WI38 (cell line): Measurements from ENCODE around the gene LCAT.

Experiments
- H3K4me3 ChIP-seq: 2 replicates; pipeline ENCODE4 v1.5.1; 2011; ENCODE audit warnings: low read depth, mild to moderate bottlenecking, control low read depth, low read length
- TF ChIP-seq, protein P1 (sequence below): IDR thresholded peaks from 2 replicates; pipeline ENCODE4 v1.5.1; 2012; ENCODE audit warnings: low read depth, mild to moderate bottlenecking, control low read depth, low read length

LCAT gene, protein sequence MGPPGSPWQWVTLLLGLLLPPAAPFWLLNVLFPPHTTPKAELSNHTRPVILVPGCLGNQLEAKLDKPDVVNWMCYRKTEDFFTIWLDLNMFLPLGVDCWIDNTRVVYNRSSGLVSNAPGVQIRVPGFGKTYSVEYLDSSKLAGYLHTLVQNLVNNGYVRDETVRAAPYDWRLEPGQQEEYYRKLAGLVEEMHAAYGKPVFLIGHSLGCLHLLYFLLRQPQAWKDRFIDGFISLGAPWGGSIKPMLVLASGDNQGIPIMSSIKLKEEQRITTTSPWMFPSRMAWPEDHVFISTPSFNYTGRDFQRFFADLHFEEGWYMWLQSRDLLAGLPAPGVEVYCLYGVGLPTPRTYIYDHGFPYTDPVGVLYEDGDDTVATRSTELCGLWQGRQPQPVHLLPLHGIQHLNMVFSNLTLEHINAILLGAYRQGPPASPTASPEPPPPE

DNA sequence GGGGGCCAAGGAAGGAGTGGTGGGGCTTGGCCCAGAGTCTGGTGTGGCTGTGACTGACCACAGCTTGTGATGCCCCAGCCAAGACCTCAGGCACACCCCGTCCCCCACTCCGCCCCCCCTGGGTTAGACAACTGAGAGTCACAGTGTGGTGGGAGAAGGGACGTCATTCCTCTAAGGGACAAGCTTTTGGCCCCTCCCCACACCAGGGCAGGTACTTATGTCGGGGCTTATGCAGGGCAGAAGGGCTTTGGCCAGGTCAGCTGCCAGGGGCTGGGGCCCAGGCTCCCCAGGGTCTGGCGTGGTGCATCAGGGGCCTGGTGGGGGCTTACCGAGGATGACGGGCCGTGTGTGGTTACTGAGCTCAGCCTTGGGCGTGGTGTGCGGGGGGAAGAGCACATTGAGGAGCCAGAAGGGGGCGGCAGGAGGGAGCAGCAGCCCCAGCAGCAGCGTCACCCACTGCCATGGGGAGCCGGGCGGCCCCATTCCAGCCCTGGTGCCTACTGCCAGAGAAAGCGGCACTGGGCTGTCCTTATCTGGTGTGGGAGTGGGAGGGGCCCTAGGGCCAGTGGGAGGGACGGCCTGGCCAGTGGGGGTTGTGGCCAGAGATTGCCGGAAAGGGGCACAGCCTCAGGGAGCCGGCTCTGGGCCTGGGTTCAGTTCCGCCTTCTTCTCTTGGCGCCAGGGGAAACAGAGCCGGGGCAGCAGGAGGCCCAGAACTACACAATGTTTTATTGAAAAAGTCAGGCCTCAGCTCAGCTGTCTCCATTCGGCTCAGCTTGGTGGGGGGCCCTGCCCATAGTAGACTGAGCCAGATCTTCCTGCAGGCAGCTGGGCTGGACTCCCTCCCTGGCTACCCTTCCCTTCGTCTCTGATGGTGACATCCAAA, at the start of gene LCAT:
Gene LCAT, minus strand, starts transcription at position 502 of the 886 bp plus-strand sequence. Its CDS starts 19 bp downstream, at position 483.
- TF ChIP-seq, protein P1, sequence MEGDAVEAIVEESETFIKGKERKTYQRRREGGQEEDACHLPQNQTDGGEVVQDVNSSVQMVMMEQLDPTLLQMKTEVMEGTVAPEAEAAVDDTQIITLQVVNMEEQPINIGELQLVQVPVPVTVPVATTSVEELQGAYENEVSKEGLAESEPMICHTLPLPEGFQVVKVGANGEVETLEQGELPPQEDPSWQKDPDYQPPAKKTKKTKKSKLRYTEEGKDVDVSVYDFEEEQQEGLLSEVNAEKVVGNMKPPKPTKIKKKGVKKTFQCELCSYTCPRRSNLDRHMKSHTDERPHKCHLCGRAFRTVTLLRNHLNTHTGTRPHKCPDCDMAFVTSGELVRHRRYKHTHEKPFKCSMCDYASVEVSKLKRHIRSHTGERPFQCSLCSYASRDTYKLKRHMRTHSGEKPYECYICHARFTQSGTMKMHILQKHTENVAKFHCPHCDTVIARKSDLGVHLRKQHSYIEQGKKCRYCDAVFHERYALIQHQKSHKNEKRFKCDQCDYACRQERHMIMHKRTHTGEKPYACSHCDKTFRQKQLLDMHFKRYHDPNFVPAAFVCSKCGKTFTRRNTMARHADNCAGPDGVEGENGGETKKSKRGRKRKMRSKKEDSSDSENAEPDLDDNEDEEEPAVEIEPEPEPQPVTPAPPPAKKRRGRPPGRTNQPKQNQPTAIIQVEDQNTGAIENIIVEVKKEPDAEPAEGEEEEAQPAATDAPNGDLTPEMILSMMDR, result no peak
- no peak within 1 kb of the TSS for H3K4me3 ChIP-seq

DNA sequence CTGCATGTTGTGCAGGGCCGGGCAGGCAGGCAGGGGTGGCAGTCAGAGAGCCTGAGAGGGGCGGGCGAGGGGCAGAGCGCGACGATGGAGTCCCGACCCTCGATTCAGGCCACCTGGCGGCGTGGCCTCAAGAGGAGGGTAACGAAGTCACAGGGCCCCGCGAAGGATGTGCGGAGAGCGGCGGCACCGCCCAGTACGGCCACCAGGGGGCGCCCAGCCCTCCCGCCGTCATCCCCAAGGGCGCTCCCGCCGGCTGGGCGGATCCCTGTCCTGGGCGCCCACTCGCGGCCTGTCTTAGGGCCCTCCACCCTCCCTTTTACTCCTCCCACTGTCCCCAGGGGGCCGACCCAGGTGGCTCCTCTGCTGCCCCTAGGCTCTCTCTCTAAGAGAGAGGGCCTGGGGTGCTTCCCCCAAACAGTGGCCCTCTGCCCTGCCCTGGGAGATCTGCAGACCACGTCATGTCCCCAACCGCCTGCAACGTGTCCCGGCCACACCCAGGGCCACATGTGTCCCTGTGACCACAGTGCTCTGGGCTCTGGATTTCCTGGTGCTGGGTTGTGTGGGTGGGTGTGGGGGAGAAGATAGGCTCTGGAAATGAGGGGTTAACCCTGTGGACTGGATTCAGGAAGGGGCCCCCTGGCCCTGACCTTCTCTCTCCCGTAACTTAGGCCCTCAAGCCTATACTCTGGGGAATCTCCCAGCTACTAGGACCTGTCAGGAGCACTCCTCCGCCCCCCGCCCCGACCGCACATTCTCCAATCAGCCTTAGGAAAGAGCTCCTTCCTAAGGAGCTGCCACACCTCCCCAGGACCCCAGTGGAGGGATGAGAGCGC, 49.5 kb upstream of the LCAT start:
- no peak overlapping the region for H3K4me3 ChIP-seq
- TF ChIP-seq, protein P1, result peak; percentile 82

DNA sequence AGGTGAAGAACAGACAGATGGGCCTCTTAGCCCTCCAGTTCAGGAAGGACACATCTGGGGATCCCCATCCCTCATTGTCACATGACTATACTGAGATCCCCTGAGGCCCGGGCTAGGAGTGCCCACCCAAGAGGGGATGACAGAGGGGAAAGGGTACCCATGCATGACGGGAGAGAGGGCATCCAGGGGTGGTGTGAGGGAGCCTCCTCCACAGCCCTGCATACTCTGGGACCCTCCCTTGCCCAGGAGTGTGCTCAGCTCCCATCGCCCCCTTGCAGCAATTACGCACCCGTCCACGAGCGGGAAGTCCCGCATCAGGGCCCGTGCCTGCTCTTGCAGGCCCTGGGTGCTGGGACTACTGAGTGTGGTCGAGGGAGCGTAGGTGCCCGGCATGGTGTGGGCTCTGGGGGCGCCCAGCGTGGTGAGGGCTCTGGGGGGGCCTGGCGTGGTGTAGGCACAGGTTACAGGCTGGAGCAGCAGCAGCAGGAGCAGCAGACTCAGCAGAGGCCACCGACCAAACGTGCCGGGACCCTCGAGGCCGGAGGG, 48.8 kb upstream of the LCAT start:
- no peak overlapping the region for H3K4me3 ChIP-seq
- TF ChIP-seq, protein P1, result no peak

DNA sequence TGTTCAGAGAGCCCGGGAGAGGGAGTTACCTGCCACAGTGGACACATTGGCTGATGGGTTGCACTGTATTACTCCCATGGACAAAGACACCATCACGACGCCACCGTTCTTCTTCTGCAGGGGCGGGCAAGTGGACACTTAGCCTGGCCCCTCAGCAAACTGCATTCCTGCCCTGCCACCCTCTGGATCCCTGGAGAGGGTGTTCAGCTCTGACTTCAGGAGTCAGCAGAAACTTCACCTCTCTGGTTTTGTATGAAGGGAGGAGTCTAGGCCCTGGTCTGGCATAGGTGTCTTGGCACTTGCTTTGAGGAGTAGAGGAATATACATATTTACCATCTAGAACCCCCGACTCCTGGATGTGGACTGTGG, 46.1 kb upstream of the LCAT start:
- no peak overlapping the region for H3K4me3 ChIP-seq
- TF ChIP-seq, protein P1, result no peak

DNA sequence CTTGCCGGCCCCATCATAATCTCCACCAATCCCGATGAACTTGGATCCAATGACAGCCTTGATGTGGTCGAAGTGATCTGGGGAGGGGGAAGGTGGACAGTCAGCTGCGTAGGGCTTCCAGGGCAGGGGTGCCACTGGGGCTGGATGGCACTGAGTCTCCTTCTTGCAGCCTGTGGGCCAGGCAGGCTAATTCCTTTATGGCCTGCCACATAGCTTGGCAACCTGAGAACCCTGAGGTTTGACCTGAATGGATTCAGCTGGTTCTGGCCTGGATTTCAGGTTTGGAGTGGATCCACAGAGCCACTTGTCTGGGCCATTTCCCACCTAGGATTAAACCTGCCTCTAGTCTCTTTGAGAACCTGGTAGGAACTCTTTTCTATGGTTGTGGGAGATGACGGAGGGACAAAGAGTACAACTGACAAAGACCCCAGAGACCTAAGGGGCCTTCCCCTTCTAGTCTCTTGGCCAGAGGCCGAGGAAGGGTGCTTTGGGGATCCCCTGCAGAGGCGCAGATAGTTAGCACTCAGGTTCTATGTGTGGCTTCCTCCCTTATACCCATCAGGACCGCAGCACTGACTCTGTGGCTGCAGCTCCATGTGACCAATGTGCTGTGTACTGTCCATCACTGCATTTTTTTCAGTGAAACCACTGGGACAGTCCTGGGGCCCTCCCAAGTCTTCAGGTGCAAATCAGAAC, 45.5 kb upstream of the LCAT start:
- H3K4me3 ChIP-seq, result no peak overlapping the region
- TF ChIP-seq, protein P1, result no peak

DNA sequence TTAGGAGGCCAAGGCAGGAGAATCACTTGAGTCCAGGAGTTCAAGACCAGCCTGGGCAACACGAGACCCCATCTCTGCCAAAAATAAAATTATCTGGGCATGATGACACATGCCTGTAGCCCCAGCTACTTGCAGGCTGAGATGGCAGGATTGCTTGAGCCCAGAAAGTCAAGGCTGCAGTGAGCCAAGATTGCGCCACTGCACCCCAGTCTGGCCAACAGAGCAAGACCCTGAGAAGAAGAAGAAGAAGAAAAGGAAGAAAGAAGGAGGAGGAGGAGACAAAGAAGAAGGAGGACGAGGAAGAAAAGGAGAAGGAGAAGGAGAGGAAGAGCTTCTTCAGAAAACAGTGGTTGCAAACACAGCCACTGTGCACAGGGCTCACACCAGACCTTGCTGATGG, 44.8 kb upstream of the LCAT start:
- no peak overlapping the region for H3K4me3 ChIP-seq
- TF ChIP-seq, protein P1, result no peak
